Measurements from ENCODE around the gene EML1. TPM values are rescaled to one million over a fixed set of nuclear protein-coding genes. Genes with fewer than 3 reads are reported as not detected.

Gene EML1
- total and polyA plus RNA-seq, 5 experiments from 2014 or later, result not detected

- DNase-seq, result peak in 3 of 10 donors; percentile 8 to 14 (median 10)
- H3K4me1 Mint-ChIP-seq, result no peaks in the 10 kb centered on the region
- no peak overlapping the region for H3K27ac Mint-ChIP-seq
These were observed 106.5 kb downstream of the EML1 start for GRCh38 chr14:99899578-99900178.

DNA sequence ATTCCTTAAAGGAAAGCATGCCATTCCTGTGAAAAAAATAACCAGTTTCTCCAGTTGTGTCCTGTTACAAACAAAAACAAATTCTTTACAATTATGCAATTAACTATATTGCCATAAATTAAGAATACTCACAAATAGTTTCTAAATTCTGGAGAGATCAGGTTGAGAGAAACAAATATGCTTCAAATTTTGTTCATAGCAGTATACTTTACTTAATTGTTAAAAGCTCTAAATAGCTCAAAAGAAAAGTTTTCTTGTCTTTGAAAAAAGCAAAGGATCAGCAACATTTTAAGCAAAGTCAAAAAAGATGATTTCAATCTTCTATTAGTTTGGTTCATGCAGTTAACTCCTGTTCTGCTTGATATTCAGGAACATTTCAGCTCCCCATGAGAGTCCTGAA lies 109.7 kb downstream of the EML1 start:
- H3K27me3 Mint-ChIP-seq, result peaks cover 0 to 14% (median 4%) of the 10 kb centered on the region in 5 donors
- peaks cover 0 to 3% (median 2%) of the 10 kb centered on the region in 3 donors for H3K36me3 Mint-ChIP-seq
- no peak overlapping the region for H3K4me3 Mint-ChIP-seq
- POLR2A ChIA-PET, result no interaction called here
- ATAC-seq, result no peak
- no peak for DNase-seq
- H3K4me1 Mint-ChIP-seq, result peaks cover 0 to 3% (median 0%) of the 10 kb centered on the region in 4 donors
- peaks cover 0 to 16% (median 4%) of the 10 kb centered on the region in 9 donors for H3K9me3 Mint-ChIP-seq
- no peak overlapping the region for H3K27ac Mint-ChIP-seq

More at GRCh38 chr14:99899578-99900178, 106.5 kb downstream of the EML1 start:
- Mint-ChIP-seq H3K27me3 (peaks cover 0 to 11% (median 0%) of the 10 kb centered on the region in 5 donors), H3K9me3 (peaks cover 0 to 16% (median 4%) of the 10 kb centered on the region in 9 donors), H3K36me3 (peaks cover 0 to 3% (median 0%) of the 10 kb centered on the region in 3 donors), H3K4me3 (no peak overlapping the region)
- ATAC-seq, result no peak
- POLR2A ChIA-PET, result no interaction called here

- H3K27ac Mint-ChIP-seq, result no peak overlapping the region
- peaks cover 0 to 3% (median 0%) of the 10 kb centered on the region in 4 donors for H3K4me1 Mint-ChIP-seq
- POLR2A ChIA-PET, result no interaction called here
- peaks cover 0 to 3% (median 2%) of the 10 kb centered on the region in 3 donors for H3K36me3 Mint-ChIP-seq
- peaks cover 0 to 16% (median 4%) of the 10 kb centered on the region in 9 donors for H3K9me3 Mint-ChIP-seq
- ATAC-seq (no peak), DNase-seq (no peak)
- H3K27me3 Mint-ChIP-seq, result peaks cover 0 to 16% (median 8%) of the 10 kb centered on the region in 5 donors
- no peak overlapping the region for H3K4me3 Mint-ChIP-seq
These were observed 111.3 kb downstream of the EML1 start for GRCh38 chr14:99904506-99904905.

DNA sequence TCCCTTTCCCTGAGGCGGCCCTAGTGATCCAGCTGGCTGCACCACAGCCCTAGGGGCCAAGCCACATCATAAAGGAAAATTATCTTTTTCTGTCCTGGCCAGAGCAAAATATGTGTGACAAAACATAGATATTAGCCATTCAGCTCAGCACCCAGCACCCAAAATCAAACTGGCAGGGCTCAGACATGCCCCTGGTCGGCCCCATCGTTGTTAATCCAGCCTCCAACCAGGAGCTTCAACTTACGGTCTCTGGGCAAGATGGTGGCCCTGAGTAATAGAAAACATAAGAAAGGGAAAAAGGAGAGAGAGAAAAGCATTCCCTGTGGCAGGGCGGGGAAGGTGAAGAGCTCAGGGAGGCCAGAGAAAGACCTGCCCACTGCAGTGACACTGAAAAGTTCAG lies 111.9 kb downstream of the EML1 start:
- POLR2A ChIA-PET, result no interaction called here
- Mint-ChIP-seq H3K4me1 (peaks cover 0 to 3% (median 0%) of the 10 kb centered on the region in 4 donors), H3K27ac (no peak overlapping the region), H3K36me3 (peaks cover 0 to 3% (median 2%) of the 10 kb centered on the region in 3 donors), H3K4me3 (no peak overlapping the region), H3K27me3 (peaks cover 0 to 18% (median 9%) of the 10 kb centered on the region in 5 donors), H3K9me3 (peaks cover 0 to 16% (median 4%) of the 10 kb centered on the region in 9 donors)
- no peak for ATAC-seq
- no peak for DNase-seq

DNA sequence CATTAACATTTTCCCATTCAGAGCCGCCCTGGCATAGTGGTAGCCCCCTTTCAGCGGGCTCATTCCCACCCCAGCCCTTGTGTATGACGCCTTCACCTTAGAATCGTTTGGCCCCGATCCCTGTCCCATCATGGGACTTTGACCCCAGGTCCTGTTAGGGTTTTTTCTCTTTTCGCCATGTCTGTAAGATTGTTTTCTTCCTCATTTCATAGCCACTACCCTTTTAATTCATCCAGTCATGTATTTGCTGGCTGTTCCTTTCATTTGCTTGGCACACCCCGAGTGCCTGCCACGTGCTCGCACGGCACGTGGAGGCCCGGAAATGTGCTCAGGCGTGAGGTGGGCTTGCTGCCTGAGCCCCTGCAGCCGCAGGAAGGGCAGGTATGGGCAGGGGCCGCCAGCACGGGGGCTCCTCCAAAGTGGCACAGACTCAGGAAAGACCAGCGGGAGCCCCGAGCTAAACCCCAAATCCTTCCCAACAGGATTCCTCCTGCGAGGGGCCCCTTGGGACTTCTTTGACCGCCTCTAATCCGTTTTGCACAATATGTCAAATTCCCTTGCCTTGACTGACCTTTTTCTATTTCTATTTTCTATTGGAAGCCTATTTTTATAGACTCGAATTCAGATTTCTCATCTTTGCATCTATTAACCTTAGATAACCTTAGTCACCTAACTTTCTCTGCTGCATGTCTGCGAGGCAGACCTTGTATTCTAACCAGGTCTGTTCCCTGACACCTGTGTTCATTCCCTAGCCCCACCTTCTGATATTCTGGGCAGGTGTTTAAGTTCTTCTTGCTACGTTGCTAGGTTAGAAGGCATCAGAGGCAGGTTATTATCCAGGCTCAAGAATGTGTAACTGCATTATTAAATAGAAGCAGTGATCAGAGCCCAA lies 114.8 kb downstream of the EML1 start:
- no peak overlapping the region for H3K27ac Mint-ChIP-seq
- H3K27me3 Mint-ChIP-seq, result peaks cover 7 to 9% (median 7%) of the 10 kb centered on the region in 5 donors
- ATAC-seq (no peak), DNase-seq (no peak)
- POLR2A ChIA-PET, result no interaction called here
- H3K9me3 Mint-ChIP-seq, result peaks cover 0 to 11% (median 3%) of the 10 kb centered on the region in 9 donors
- H3K4me1 Mint-ChIP-seq, result peaks cover 0 to 3% (median 0%) of the 10 kb centered on the region in 4 donors
- H3K36me3 Mint-ChIP-seq, result peaks cover 0 to 3% (median 2%) of the 10 kb centered on the region in 3 donors
- no peak overlapping the region for H3K4me3 Mint-ChIP-seq

DNA sequence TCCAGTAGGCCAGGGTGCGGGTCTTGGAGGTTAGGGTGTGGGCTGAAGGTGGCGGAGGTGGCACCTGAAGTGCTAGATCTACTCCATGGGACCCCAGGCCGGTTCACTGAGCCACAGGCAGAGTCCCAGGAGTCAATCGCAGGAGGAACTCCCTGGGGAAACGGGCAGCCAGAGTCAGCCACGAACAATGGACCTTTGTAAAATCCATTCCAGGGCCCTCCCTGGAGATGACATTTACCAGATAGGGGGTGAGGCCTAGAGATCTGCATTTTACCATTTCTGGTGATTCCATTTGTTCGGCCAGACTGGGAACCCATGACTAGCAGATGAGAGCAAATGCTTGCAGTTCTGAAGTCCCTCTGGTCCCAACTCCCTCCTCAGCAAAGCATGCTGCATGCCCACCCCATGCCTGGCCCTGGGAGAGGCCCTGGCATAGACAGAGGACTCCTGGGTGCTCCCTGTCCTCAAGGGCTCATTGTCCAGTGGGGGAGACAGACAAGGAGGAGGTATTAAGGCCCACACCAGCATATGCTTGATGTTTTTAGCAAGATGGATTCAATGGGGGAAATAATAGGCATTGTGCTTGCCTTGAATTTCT lies 115.5 kb downstream of the EML1 start:
- H3K4me3 Mint-ChIP-seq, result no peak overlapping the region
- H3K4me1 Mint-ChIP-seq, result peaks cover 0 to 3% (median 0%) of the 10 kb centered on the region in 4 donors
- H3K9me3 Mint-ChIP-seq, result peaks cover 0 to 4% (median 0%) of the 10 kb centered on the region in 9 donors
- peaks cover 0 to 2% (median 0%) of the 10 kb centered on the region in 3 donors for H3K36me3 Mint-ChIP-seq
- ATAC-seq, result no peak
- POLR2A ChIA-PET, result no interaction called here
- no peak overlapping the region for H3K27ac Mint-ChIP-seq
- DNase-seq, result no peak
- peaks cover 7 to 9% (median 7%) of the 10 kb centered on the region in 5 donors for H3K27me3 Mint-ChIP-seq

GRCh38 chr14:99909513-99910064 lies 116.4 kb downstream of the EML1 start:
- Mint-ChIP-seq H3K36me3 (peaks cover 0 to 2% (median 0%) of the 10 kb centered on the region in 3 donors), H3K4me3 (no peak overlapping the region), H3K9me3 (no peaks in the 10 kb centered on the region), H3K4me1 (peaks cover 0 to 3% (median 0%) of the 10 kb centered on the region in 4 donors), H3K27ac (peak overlapping the region in 1 of 10 donors; percentile 34), H3K27me3 (peaks cover 7 to 9% (median 7%) of the 10 kb centered on the region in 5 donors)
- ATAC-seq, result no peak
- DNase-seq, result no peak
- POLR2A ChIA-PET, result no interaction called here

DNA sequence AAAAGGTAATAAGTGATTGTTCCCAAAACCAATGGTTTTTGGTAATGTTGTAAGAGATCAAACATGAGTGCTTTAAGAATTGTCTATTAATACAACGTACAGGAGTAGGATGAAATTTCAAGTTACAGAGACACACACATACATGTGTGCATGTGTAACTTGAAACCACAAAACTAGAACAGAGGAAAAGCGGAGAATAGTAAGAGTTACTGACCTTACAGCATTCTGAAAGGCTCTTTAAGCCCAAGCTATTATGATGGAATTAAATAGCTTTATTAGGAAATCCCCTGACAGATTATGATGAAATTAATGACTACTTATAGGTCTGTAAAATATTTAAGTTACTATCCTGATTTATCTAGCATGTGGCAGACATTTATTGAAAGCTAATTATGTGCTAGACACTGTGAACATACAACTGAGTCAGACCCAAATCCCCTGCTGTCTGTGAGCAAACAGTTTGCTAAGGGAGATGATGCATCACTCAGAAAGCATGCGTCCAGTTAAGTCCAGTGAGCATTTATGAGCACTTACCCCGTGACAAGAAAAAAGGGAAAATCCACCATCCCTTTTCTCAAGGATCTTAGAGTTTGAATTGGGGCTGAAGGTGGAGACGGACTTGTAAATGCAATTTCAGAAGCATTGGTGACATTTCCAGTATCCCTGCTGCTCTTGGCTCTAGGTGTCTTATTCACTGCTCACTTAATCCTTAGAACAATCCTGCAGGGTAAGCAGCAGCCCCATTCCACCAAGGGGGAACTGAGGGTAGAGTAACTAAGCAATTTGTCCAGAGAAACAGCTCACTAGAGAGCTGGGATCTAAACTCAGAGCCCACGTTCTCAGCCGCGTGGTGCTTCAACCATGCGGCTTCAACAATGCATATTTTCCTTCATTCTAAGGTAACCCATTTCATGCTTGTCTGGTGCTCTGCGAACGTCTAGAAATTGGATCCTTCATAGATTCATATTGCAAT lies 117.4 kb downstream of the EML1 start:
- POLR2A ChIA-PET, result no interaction called here

DNA sequence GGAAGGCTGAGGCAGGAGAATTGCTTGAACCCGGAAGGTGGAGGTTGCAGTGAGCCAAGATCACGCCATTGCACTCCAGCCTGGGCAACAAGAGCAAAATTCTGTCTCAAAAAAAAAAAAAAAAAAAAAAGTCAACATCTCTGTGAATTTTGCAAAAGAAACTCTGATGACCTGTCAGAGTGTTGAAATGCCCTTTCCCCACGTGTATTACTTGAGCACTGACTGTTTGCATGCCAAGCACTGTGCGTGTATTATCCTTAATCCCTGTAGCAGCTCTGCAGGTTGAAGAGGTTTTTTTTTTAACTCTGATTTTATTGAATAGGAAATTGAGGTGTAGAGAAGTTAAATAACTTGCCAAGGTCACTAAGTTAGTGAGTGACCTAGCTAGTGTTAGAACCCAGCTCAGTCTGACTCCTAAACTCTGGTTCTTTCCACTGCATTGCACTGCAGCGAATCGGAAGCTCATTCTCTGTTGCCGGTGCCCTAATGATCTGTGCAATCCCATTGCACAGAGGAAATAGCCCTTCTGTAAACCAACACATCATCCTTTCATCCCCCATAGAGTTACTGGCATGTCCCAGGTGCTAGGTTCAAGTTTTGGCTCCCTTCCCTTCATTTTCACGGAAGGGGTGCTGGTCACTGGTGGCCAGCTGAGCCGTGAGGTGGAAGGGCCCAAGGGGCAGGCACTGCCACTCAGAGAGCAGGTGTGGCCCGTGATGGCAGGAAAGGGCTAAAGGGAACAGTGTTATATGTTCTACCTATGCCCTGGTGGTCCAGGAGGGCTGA lies 122.3 kb downstream of the EML1 start:
- DNase-seq, result no peak
- Mint-ChIP-seq H3K36me3 (no peaks in the 10 kb centered on the region), H3K9me3 (no peaks in the 10 kb centered on the region), H3K4me3 (no peak overlapping the region), H3K27ac (no peak overlapping the region), H3K27me3 (peaks cover 0 to 14% (median 7%) of the 10 kb centered on the region in 5 donors), H3K4me1 (no peaks in the 10 kb centered on the region)
- POLR2A ChIA-PET, result interaction anchor here (0.7 kb wide), 1 partner anchor 490 kb away, joined by 6 read pairs; no protein-coding TSS in a partner anchor
- ATAC-seq, result no peak

More for the DNA sequence above, 117.4 kb downstream of the EML1 start:
- H3K27me3 Mint-ChIP-seq, result peaks cover 7 to 9% (median 7%) of the 10 kb centered on the region in 5 donors
- ATAC-seq (no peak), DNase-seq (no peak)
- H3K27ac Mint-ChIP-seq, result peak overlapping the region in 1 of 10 donors; percentile 5
- H3K4me1 Mint-ChIP-seq, result peaks cover 0 to 3% (median 0%) of the 10 kb centered on the region in 4 donors
- H3K4me3 Mint-ChIP-seq, result no peak overlapping the region
- no peaks in the 10 kb centered on the region for H3K36me3 Mint-ChIP-seq
- no peaks in the 10 kb centered on the region for H3K9me3 Mint-ChIP-seq

DNA sequence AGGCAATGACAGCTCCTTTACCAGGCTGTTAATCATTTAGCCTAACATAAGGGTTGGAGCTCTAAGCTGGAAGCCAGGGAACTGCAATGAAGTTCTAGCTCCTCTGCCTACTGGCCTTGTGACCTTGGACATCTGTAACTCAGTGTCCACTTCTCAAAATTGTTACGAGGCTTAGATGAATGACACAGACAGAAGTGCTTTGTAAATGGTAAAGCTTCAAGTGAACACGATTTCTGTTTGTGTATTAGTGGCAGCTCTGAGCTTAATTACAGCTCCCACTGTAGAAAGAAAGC lies 122.8 kb downstream of the EML1 start:
- no peak for ATAC-seq
- no peaks in the 10 kb centered on the region for H3K9me3 Mint-ChIP-seq
- H3K27ac Mint-ChIP-seq, result no peak overlapping the region
- DNase-seq, result no peak
- peaks cover 0 to 15% (median 7%) of the 10 kb centered on the region in 5 donors for H3K27me3 Mint-ChIP-seq
- no peak overlapping the region for H3K4me3 Mint-ChIP-seq
- no peaks in the 10 kb centered on the region for H3K36me3 Mint-ChIP-seq
- H3K4me1 Mint-ChIP-seq, result no peaks in the 10 kb centered on the region
- POLR2A ChIA-PET, result no interaction called here

DNA sequence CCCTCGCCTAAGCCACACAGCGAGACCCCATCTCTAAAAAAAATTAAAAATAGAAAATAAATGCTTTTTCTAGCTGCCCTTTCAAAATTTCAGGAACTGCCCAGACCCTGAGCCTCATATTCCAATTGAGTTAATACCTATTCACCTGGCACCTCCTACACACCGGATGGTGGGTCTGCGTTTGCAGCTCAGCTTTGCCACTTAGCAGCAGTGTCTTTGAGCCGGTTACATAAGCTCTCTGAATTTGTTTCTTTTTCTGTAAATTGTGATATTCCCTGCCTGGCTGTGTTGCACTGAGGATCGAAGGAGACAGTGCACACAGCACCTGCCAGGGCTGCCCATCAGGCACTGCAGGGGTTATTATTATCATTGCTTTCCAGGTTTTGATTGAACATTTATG lies 125.6 kb downstream of the EML1 start:
- DNase-seq, result no peak
- no peak for ATAC-seq
- Mint-ChIP-seq H3K27me3 (peaks cover 3 to 15% (median 8%) of the 10 kb centered on the region in 5 donors), H3K4me3 (no peak overlapping the region), H3K9me3 (no peaks in the 10 kb centered on the region), H3K4me1 (no peaks in the 10 kb centered on the region), H3K27ac (no peak overlapping the region), H3K36me3 (no peaks in the 10 kb centered on the region)
- POLR2A ChIA-PET, result no interaction called here

Data from naive thymus-derived CD8-positive, alpha-beta T cell (primary cell).